ENCODE data around the gene SAP130.

DNA sequence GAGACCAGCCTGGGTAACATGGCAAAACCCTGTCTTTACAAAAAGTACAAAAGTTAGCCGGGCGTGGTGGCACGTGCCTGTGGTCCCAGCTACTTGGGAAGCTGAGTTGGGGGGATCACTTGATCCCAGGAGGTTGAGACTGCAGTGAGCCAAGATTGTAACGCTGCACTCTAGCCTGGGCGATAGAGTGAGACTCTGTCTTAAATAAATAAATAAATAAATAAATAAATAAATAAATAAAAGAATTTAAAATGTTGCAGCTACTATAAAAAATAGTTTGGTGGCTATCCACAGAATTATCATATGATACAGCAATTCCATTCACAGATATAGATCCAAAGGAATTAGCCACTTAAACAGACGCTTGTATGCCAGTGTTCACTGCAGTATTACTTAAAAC, 92.5 kb downstream of the SAP130 start:
- TF ChIP-seq, protein P1, sequence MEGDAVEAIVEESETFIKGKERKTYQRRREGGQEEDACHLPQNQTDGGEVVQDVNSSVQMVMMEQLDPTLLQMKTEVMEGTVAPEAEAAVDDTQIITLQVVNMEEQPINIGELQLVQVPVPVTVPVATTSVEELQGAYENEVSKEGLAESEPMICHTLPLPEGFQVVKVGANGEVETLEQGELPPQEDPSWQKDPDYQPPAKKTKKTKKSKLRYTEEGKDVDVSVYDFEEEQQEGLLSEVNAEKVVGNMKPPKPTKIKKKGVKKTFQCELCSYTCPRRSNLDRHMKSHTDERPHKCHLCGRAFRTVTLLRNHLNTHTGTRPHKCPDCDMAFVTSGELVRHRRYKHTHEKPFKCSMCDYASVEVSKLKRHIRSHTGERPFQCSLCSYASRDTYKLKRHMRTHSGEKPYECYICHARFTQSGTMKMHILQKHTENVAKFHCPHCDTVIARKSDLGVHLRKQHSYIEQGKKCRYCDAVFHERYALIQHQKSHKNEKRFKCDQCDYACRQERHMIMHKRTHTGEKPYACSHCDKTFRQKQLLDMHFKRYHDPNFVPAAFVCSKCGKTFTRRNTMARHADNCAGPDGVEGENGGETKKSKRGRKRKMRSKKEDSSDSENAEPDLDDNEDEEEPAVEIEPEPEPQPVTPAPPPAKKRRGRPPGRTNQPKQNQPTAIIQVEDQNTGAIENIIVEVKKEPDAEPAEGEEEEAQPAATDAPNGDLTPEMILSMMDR (IDR thresholded peaks at IDR 0.05), result no peak
- no peak for TF ChIP-seq POLR2A (IDR thresholded peaks at IDR 0.05)
- no peak for TF ChIP-seq EP300 (IDR thresholded peaks at IDR 0.05)
- no peak for TF ChIP-seq POLR2AphosphoS5 (IDR thresholded peaks at IDR 0.05)

Data from suprapubic skin (tissue), 4 donors.